IMR-90 (cell line): ENCODE results near the gene GHR. TPM values are rescaled to one million over a fixed set of nuclear protein-coding genes. Genes with fewer than 3 reads are reported as not detected.

Source experiments
- ATAC-seq: fragments of 200-7000 bp; cut with Tn5 transposase; 2 replicates; pipeline ENCODE4 v1.9.1; 2020; ENCODE audit warnings: low read depth, mild to moderate bottlenecking, moderate library complexity
- BruUV-seq: library from RNA; stranded (reverse); fragments of 400-500 nt; replicated peaks from 2 replicates; lab custom pipeline; 2021; lab: Mats Ljungman, UMichigan
- CTCF ChIA-PET: fragments of 300-600 bp; formaldehyde crosslinking; extraction: SDS; loops from one replicate; lab custom pipeline; 2021; ENCODE audit warnings: antibody characterized with exemption; lab: Yijun Ruan, JAX
- POLR2A ChIA-PET: fragments of 300-600 bp; sonication (Branson Sonifier 250); formaldehyde crosslinking; loops from one replicate; lab custom pipeline; 2022; ENCODE audit warnings: antibody characterized with exemption; ENCODE audit not compliant: unreplicated experiment; lab: Charles Lee
- DNase-seq: peaks from one replicate; pipeline ENCODE4 v3.0.0; 2013
- H2AFZ ChIP-seq: replicated peaks from 2 replicates; pipeline ENCODE3; 2013; ENCODE audit warnings: low read length, mild to moderate bottlenecking; ENCODE audit not compliant: poor library complexity
- H2AK5ac ChIP-seq: 2 replicates; pipeline ENCODE4 v1.6.1; 2013; ENCODE audit warnings: low read depth, low read length, inconsistent platforms
- H2AK9ac ChIP-seq: replicated peaks from 2 replicates; pipeline ENCODE3; 2013; ENCODE audit warnings: mild to moderate bottlenecking, low read depth, low read length, moderate library complexity; ENCODE audit not compliant: poor library complexity
- H2BK120ac ChIP-seq: 2 replicates; pipeline ENCODE4 v1.6.1; 2013; ENCODE audit warnings: low read depth, low read length, inconsistent platforms
- H2BK15ac ChIP-seq: 3 replicates; pipeline ENCODE4 v1.6.1; 2013; ENCODE audit warnings: low read depth, low read length, inconsistent platforms
- H2BK20ac ChIP-seq: 2 replicates; pipeline ENCODE4 v1.6.1; 2013; ENCODE audit warnings: low read depth, mild to moderate bottlenecking, inconsistent platforms, low read length, moderate library complexity
- H2BK5ac ChIP-seq: 2 replicates; pipeline ENCODE4 v1.6.1; 2013; ENCODE audit warnings: mild to moderate bottlenecking, low read depth, low read length, inconsistent platforms; ENCODE audit not compliant: poor library complexity, severe bottlenecking
- H3K14ac ChIP-seq: replicated peaks from 2 replicates; pipeline ENCODE4 v1.6.1; 2013; ENCODE audit warnings: low read depth, low read length, inconsistent platforms
- H3K18ac ChIP-seq: 2 replicates; pipeline ENCODE4 v1.6.1; 2013; ENCODE audit warnings: low read depth, low read length, control low read depth
- H3K23ac ChIP-seq: 2 replicates; pipeline ENCODE4 v1.6.1; 2013; ENCODE audit warnings: low read depth, low read length, inconsistent platforms
- H3K27ac ChIP-seq: 2 replicates; pipeline ENCODE4 v1.5.1; 2013; ENCODE audit warnings: mild to moderate bottlenecking, control low read depth, low read length; ENCODE audit not compliant: insufficient read depth
- H3K27me3 ChIP-seq: 2 replicates; pipeline ENCODE4 v1.6.1; 2013; ENCODE audit warnings: low read length; ENCODE audit not compliant: control insufficient read depth, insufficient read depth
- H3K36me3 ChIP-seq: 2 replicates; pipeline ENCODE4 v1.6.1; 2013; ENCODE audit warnings: low read length, mixed read lengths; ENCODE audit not compliant: control insufficient read depth, insufficient read depth
- H3K4ac ChIP-seq: 2 replicates; pipeline ENCODE4 v1.6.1; 2013; ENCODE audit warnings: low read depth, low read length, inconsistent platforms
- H3K4me1 ChIP-seq: 2 replicates; pipeline ENCODE4 v1.6.1; 2013; ENCODE audit warnings: low read length, mixed read lengths; ENCODE audit not compliant: control insufficient read depth, insufficient read depth
- H3K4me2 ChIP-seq: 2 replicates; pipeline ENCODE4 v1.6.1; 2013; ENCODE audit warnings: low read depth, mild to moderate bottlenecking, control low read depth, low read length, moderate library complexity
- H3K4me3 ChIP-seq: 2 replicates; pipeline ENCODE4 v1.5.1; 2013; ENCODE audit warnings: low read depth, mild to moderate bottlenecking, control low read depth, low read length, moderate library complexity; ENCODE audit not compliant: insufficient read depth
- H3K56ac ChIP-seq: 2 replicates; pipeline ENCODE4 v1.6.1; 2013; ENCODE audit warnings: low read length, inconsistent platforms; ENCODE audit not compliant: insufficient read depth; ENCODE audit errors: extremely low read depth
- H3K79me1 ChIP-seq, 2 experiments: 2 replicates each; pipeline ENCODE4 v1.6.1; 2013; ENCODE audit warnings: low read length in 2 of 2, inconsistent platforms in 1 of 2, low read depth in 1 of 2
- H3K9ac ChIP-seq: 2 replicates; pipeline ENCODE4 v1.6.1; 2013; ENCODE audit warnings: low read depth, low read length, control low read depth
- H3K9me1 ChIP-seq: 2 replicates; pipeline ENCODE4 v1.6.1; 2013; ENCODE audit warnings: low read length, inconsistent platforms; ENCODE audit not compliant: insufficient read depth
- H3K9me3 ChIP-seq: 2 replicates; pipeline ENCODE4 v1.6.1; 2013; ENCODE audit warnings: low read length; ENCODE audit not compliant: control insufficient read depth, insufficient read depth
- H4K20me1 ChIP-seq: 2 replicates; pipeline ENCODE4 v1.6.1; 2013; ENCODE audit warnings: low read length, inconsistent platforms; ENCODE audit not compliant: insufficient read depth
- H4K5ac ChIP-seq: 2 replicates; pipeline ENCODE4 v1.6.1; 2013; ENCODE audit warnings: mild to moderate bottlenecking, low read depth, low read length, control low read depth
- H4K8ac ChIP-seq, 2 experiments: 2 replicates each; pipeline ENCODE4 v1.6.1; 2013; ENCODE audit warnings: low read depth in 2 of 2, low read length in 2 of 2, control low read depth in 1 of 2, inconsistent platforms in 1 of 2
- H4K91ac ChIP-seq: 2 replicates; pipeline ENCODE4 v1.6.1; 2013; ENCODE audit warnings: low read depth, low read length, inconsistent platforms; ENCODE audit not compliant: insufficient read depth
- BHLHE40 ChIP-seq: fragments of 150-350 bp; IDR thresholded peaks from 2 replicates; pipeline ENCODE4 v1.6.1; 2016; ENCODE audit warnings: mild to moderate bottlenecking, low read depth, low read length
- CEBPB ChIP-seq: IDR thresholded peaks from 2 replicates; pipeline ENCODE4 v1.6.1; 2012; ENCODE audit warnings: low read depth, low read length, improper control_type of control experiment
- CHD1 ChIP-seq: IDR thresholded peaks from 2 replicates; pipeline ENCODE4 v1.6.1; 2012; ENCODE audit warnings: low read depth, low read length, improper control_type of control experiment
- CTCF ChIP-seq: conservative IDR thresholded peaks from 2 replicates; pipeline ENCODE4 v1.5.1; 2012; ENCODE audit warnings: mild to moderate bottlenecking, low read depth, low read length, improper control_type of control experiment
- ELK1 ChIP-seq: fragments of 150-350 bp; IDR thresholded peaks from 2 replicates; pipeline ENCODE4 v1.6.1; 2016; ENCODE audit warnings: low read depth, mild to moderate bottlenecking, low read length, moderate library complexity, borderline replicate concordance
- FOS ChIP-seq: fragments of 150-350 bp; IDR thresholded peaks from 2 replicates; pipeline ENCODE4 v1.6.1; 2016; ENCODE audit warnings: low read depth, low read length
- MAFK ChIP-seq: IDR thresholded peaks from 2 replicates; pipeline ENCODE4 v1.6.1; 2012; ENCODE audit warnings: low read depth, low read length, improper control_type of control experiment
- MAZ ChIP-seq: IDR thresholded peaks from 2 replicates; pipeline ENCODE4 v1.6.1; 2012; ENCODE audit warnings: low read depth, mild to moderate bottlenecking, low read length, improper control_type of control experiment, moderate library complexity, borderline replicate concordance
- MXI1 ChIP-seq: IDR thresholded peaks from 2 replicates; pipeline ENCODE4 v1.6.1; 2012; ENCODE audit warnings: low read depth, mild to moderate bottlenecking, low read length, moderate library complexity, borderline replicate concordance
- NFE2L2 ChIP-seq: fragments of 150-350 bp; IDR thresholded peaks from 2 replicates; pipeline ENCODE4 v1.6.1; 2016; ENCODE audit warnings: low read depth, mild to moderate bottlenecking, low read length
- POLR2A ChIP-seq: IDR thresholded peaks from 2 replicates; pipeline ENCODE4 v1.6.1; 2012; ENCODE audit warnings: mild to moderate bottlenecking, low read depth, low read length
- RAD21 ChIP-seq: IDR thresholded peaks from 2 replicates; pipeline ENCODE4 v1.6.1; 2012; ENCODE audit warnings: low read length, improper control_type of control experiment
- RCOR1 ChIP-seq: IDR thresholded peaks from 2 replicates; pipeline ENCODE4 v1.6.1; 2012; ENCODE audit warnings: mild to moderate bottlenecking, low read length, improper control_type of control experiment; ENCODE audit not compliant: insufficient replicate concordance
- RFX5 ChIP-seq: IDR thresholded peaks from 2 replicates; pipeline ENCODE4 v1.8.0; 2012; ENCODE audit warnings: low read depth, mild to moderate bottlenecking, low read length, moderate library complexity
- SMC3 ChIP-seq: fragments of 150-350 bp; IDR thresholded peaks from 2 replicates; pipeline ENCODE4 v1.6.1; 2016; ENCODE audit warnings: low read depth, mild to moderate bottlenecking, antibody characterized with exemption, low read length, moderate library complexity
- USF2 ChIP-seq: fragments of 150-350 bp; IDR thresholded peaks from 2 replicates; pipeline ENCODE4 v1.6.1; 2017; ENCODE audit warnings: mild to moderate bottlenecking, antibody characterized with exemption, low read length, low read depth
- WGBS, 2 experiments: methylation state at CpG; one replicate each; pipeline versions ENCODE4 v1.1.5 to v1.1.7; 2013; ENCODE audit warnings: missing lambda C conversion rate in 2 of 2; ENCODE audit not compliant: insufficient read length in 1 of 2; ENCODE audit errors: extremely low coverage in 2 of 2; 5-methylcytosine and 5-hydroxymethylcytosine counted together
- dilution Hi-C: fragments of 300-500 bp; cut with HindIII; formaldehyde crosslinking; loops from one replicate; pipeline ENCODE4 v1.14.3; 2018; ENCODE audit warnings: low sequenced_read_pairs; ENCODE audit not compliant: unreplicated experiment
- in situ Hi-C: fragments of 300-500 bp; cut with MboI; formaldehyde crosslinking; loops from 3 replicates; pipeline ENCODE4 v1.14.3; 2019; ENCODE audit warnings: low sequenced_read_pairs, inconsistent platforms, mixed read lengths
- intact Hi-C: fragments of 100-400 bp; cut with micrococcal nuclease; formaldehyde crosslinking; loops from 2 replicates; pipeline ENCODE4 v1.10.0; 2022
- polyA plus RNA-seq, 3 experiments: library from polyadenylated mRNA; depleted of rRNA; stranded (reverse); fragments of >200 nt; gene quantifications; 2 replicates each; pipeline ENCODE4 v1.2.3, GENCODE V29; 2012; ENCODE audit warnings: low replicate concordance in 1 of 3
- total RNA-seq: library from RNA; depleted of rRNA; stranded (reverse); fragments of >200 nt; gene quantifications from 2 replicates; pipeline ENCODE4 v1.2.3, GENCODE V29; 2012

The GHR gene
- total and polyA plus RNA-seq, 2 of the 4 experiments (the other 2 are of a cell fraction) = 0.36 to 1.1 TPM

- Histone ChIP-seq H2BK5ac (no peak overlapping the region), H3K36me3 (no peaks in the 10 kb centered on the region), H2BK15ac (no peak overlapping the region), H3K56ac (no peak overlapping the region), H3K79me1 (no peaks in the 10 kb centered on the region), H3K4me3 (no peak overlapping the region), H2BK120ac (no peak overlapping the region), H3K23ac (no peak overlapping the region), H2BK20ac (no peak overlapping the region), H3K14ac (no peak overlapping the region), H3K4me1 (no peaks in the 10 kb centered on the region), H3K9ac (no peak overlapping the region), H3K4me2 (no peak overlapping the region), H4K5ac (no peak overlapping the region), H3K4ac (no peak overlapping the region), H3K27ac (no peak overlapping the region), H3K9me3 (no peaks in the 10 kb centered on the region), H2AFZ (no peak overlapping the region), H3K27me3 (no peaks in the 10 kb centered on the region), H3K9me1 (no peaks in the 10 kb centered on the region), H4K20me1 (no peaks in the 10 kb centered on the region), H2AK5ac (no peak overlapping the region), H4K8ac (no peak overlapping the region), H2AK9ac (no peak overlapping the region), H4K91ac (no peak overlapping the region), H3K18ac (no peak overlapping the region)
- ATAC-seq (no peak), DNase-seq (no peak)
- dilution Hi-C loops = no loop called here
- intact Hi-C loops = no loop called here
- TF ChIP-seq CHD1 (no peak), RAD21 (no peak), CTCF (no peak), USF2 (no peak), ELK1 (no peak), POLR2A (no peak), MXI1 (no peak), MAFK (no peak), SMC3 (no peak), RCOR1 (no peak), CEBPB (no peak), BHLHE40 (no peak), FOS (no peak), NFE2L2 (no peak), MAZ (no peak), RFX5 (no peak)
- CTCF ChIA-PET = no interaction called here
- no TSS peak for BruUV-seq
- no CpG with 5 or more reads among the region's 2 CpGs for WGBS, 2 experiments
- POLR2A ChIA-PET = no interaction called here
- in situ Hi-C loops = no loop called here
Observed at GRCh38 chr5:42399702-42400101, 23.5 kb upstream of the GHR start.
